ENCODE results near the gene ZNF274. TPM values are rescaled to one million over a fixed set of nuclear protein-coding genes. Genes with fewer than 3 reads are reported as not detected.

ZNF274 gene
- total RNA-seq, 6 donors from 2014 or later, result 19.0 to 63.9 (median 26.4) TPM

- Histone ChIP-seq H3K4me1 (no peaks in the 10 kb centered on the region), H3K27ac (no peak overlapping the region), H3K36me3 (peaks cover 0 to 74% (median 53%) of the 10 kb centered on the region in 4 donors), H3K9me3 (peaks cover 93 to 100% (median 100%) of the 10 kb centered on the region in 4 donors), H3K27me3 (no peaks in the 10 kb centered on the region), H3K4me3 (no peak overlapping the region)
- no peak for ATAC-seq (ENCODE audit: low FRiP score in 2 of 2)
- 82 to 97% methylated on average over 3 of the region's 3 CpGs for WGBS, 2 donors
- DNase-seq, result no peak
- TF ChIP-seq POLR2A (IDR thresholded peaks at IDR 0.05) (no peak), POLR2AphosphoS5 (IDR thresholded peaks at IDR 0.05) (no peak), CTCF (IDR thresholded peaks at IDR 0.05) (no peak), EP300 (IDR thresholded peaks at IDR 0.05) (no peak)
These were observed 78.7 kb downstream of the ZNF274 start for GRCh38 chr19:58261600-58261967.

GRCh38 chr19:58261968-58262921, 79.4 kb downstream of the ZNF274 start:
- no peaks in the 10 kb centered on the region for H3K27me3 ChIP-seq
- no peak for ATAC-seq (ENCODE audit: low FRiP score in 2 of 2)
- DNase-seq, result no peak
- no peak for TF ChIP-seq POLR2A (IDR thresholded peaks at IDR 0.05)
- TF ChIP-seq EP300 (IDR thresholded peaks at IDR 0.05), result no peak
- TF ChIP-seq POLR2AphosphoS5 (IDR thresholded peaks at IDR 0.05), result no peak
- TF ChIP-seq CTCF (IDR thresholded peaks at IDR 0.05), result no peak
- H3K9me3 ChIP-seq, result peaks cover 94 to 100% (median 100%) of the 10 kb centered on the region in 4 donors
- H3K4me1 ChIP-seq, result no peaks in the 10 kb centered on the region
- H3K4me3 ChIP-seq, result no peak overlapping the region
- WGBS, 2 donors, result 96% methylated on average over 18 to 19 of the region's 19 CpGs
- peaks cover 0 to 71% (median 48%) of the 10 kb centered on the region in 4 donors for H3K36me3 ChIP-seq
- H3K27ac ChIP-seq, result no peak overlapping the region

- Histone ChIP-seq H3K9me3 (peaks cover 94 to 100% (median 100%) of the 10 kb centered on the region in 4 donors), H3K27ac (no peak overlapping the region), H3K4me1 (no peaks in the 10 kb centered on the region), H3K27me3 (no peaks in the 10 kb centered on the region), H3K4me3 (no peak overlapping the region), H3K36me3 (peaks cover 0 to 65% (median 45%) of the 10 kb centered on the region in 4 donors)
- TF ChIP-seq EP300 (IDR thresholded peaks at IDR 0.05), result no peak
- TF ChIP-seq POLR2AphosphoS5 (IDR thresholded peaks at IDR 0.05), result no peak
- TF ChIP-seq POLR2A (IDR thresholded peaks at IDR 0.05), result no peak
- no peak for TF ChIP-seq CTCF (IDR thresholded peaks at IDR 0.05)
- ATAC-seq (ENCODE audit: low FRiP score in 2 of 2), result no peak
- WGBS, 2 donors, result 97 to 99% methylated on average over 7 of the region's 7 CpGs
- DNase-seq, result no peak
These were observed 80.0 kb downstream of the ZNF274 start for GRCh38 chr19:58262922-58263296.

Other genes with a start within 250 kb of the ZNF274 start
- gene ZNF418, start 247.7 kb upstream of the ZNF274 start, total RNA-seq, result 10 to 100 TPM in 2 of 6 donors, 1 to 10 TPM in 4; 3.3 to 18.0 (median 5.7) TPM
- gene ZNF256, start 235.4 kb upstream of the ZNF274 start, total RNA-seq, result 1 to 10 TPM; 1.1 to 4.9 (median 3.4) TPM
- gene C19orf18, start 208.5 kb upstream of the ZNF274 start, total RNA-seq, result 1 to 10 TPM in 3 of 6 donors, under 1 TPM in 2, not detected in 1; 0.46 to 7.7 (median 1.2) TPM
- gene ZNF606, start 180.2 kb upstream of the ZNF274 start, total RNA-seq, result 10 to 100 TPM in 5 of 6 donors, 1 to 10 TPM in 1; 9.6 to 40.9 (median 15.4) TPM
- gene ZSCAN1, start 149.0 kb upstream of the ZNF274 start, total RNA-seq, result 1 to 10 TPM in 2 of 6 donors, under 1 TPM in 1, not detected in 3; 0.61 to 2.1 (median 1.4) TPM
- 10 to 100 TPM in 1 of 6 donors, 1 to 10 TPM in 5; 1.7 to 11.5 (median 3.4) TPM for gene ZNF135, start 123.8 kb upstream of the ZNF274 start, total RNA-seq
- gene ZSCAN18, start 84.8 kb upstream of the ZNF274 start, total RNA-seq, result 100 to 1,000 TPM in 2 of 6 donors, 10 to 100 TPM in 4; 30.6 to 116 (median 74.1) TPM
- gene ZNF329, start 32.3 kb upstream of the ZNF274 start, total RNA-seq, result 10 to 100 TPM in 1 of 6 donors, 1 to 10 TPM in 5; 4.9 to 18.4 (median 7.1) TPM
- gene ZNF544, start 45.9 kb downstream of the ZNF274 start, total RNA-seq, result 10 to 100 TPM; 12.8 to 36.7 (median 20.8) TPM
- 10 to 100 TPM in 1 of 6 donors, 1 to 10 TPM in 5; 4.5 to 13.6 (median 7.1) TPM for gene ZNF8, start 95.9 kb downstream of the ZNF274 start, total RNA-seq
- 10 to 100 TPM; 24.3 to 50.5 (median 37.0) TPM for gene ERVK3-1, start 122.3 kb downstream of the ZNF274 start, total RNA-seq
- 1 to 10 TPM; 1.8 to 6.3 (median 3.7) TPM for gene ZSCAN22, start 143.9 kb downstream of the ZNF274 start, total RNA-seq
- gene A1BG, start 170.4 kb downstream of the ZNF274 start, total RNA-seq, result 10 to 100 TPM in 5 of 6 donors, 1 to 10 TPM in 1; 8.4 to 26.6 (median 16.4) TPM
- gene ZNF497, start 179.7 kb downstream of the ZNF274 start, total RNA-seq, result 10 to 100 TPM in 1 of 6 donors, 1 to 10 TPM in 5; 1.5 to 15.7 (median 4.0) TPM
- gene ZNF837, start 198.0 kb downstream of the ZNF274 start, total RNA-seq, result 1 to 10 TPM; 1.8 to 9.4 (median 3.7) TPM
- gene RPS5, start 204.2 kb downstream of the ZNF274 start, total RNA-seq, result 1,000 to 10,000 TPM in 1 of 6 donors, 100 to 1,000 TPM in 5; 291 to 1,408 (median 829) TPM
- 1 to 10 TPM in 2 of 6 donors, under 1 TPM in 1, not detected in 3; 0.27 to 5.2 (median 2.0) TPM for gene RNF225, start 212.6 kb downstream of the ZNF274 start, total RNA-seq
- gene ZNF584, start 225.6 kb downstream of the ZNF274 start, total RNA-seq, result 10 to 100 TPM in 4 of 6 donors, 1 to 10 TPM in 2; 7.4 to 31.0 (median 13.1) TPM